Posterior cingulate gyrus (tissue), 11 donors: ENCODE measurements around the gene YIPF4.
"Not testable (repeated sequence)": the region's sequence is repeated elsewhere in the genome, so short reads cannot be mapped to it uniquely, and the experiment has no call there.

Experiments
- DNase-seq, 10 donors: peaks; one replicate each; pipeline versions ENCODE4 v3.0.0 to v3.0.0-alpha.2; 2020 to 2021; ENCODE audit warnings: mixed read lengths in 3 of 10
- intact Hi-C: fragments of 100-400 bp; cut with DNase I; formaldehyde crosslinking; loops from one replicate; pipeline ENCODE4 v1.15.1; 2023

The YIPF4 gene

DNA sequence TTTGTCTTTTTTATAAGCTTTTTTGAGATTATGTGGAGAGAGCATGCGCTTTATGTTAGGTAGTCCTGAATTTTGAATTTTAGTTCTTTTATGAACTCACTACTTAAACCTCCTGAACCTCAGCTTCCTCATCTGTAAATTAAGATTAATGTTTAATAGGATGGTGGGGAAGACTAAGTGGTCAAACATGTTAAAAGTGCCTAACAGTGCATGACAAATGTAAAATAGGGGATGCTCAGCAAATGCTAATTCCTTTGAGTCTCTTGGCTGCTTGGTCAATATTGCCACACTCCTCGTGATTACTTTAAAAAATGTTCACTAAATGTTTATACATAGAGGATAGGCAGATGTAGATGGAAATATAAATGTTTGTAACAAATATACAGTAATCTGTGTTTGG is 85.9 kb downstream of the YIPF4 start:
- intact Hi-C loops: no loop called here
- DNase-seq: no peak

GRCh38 chr2:32364290-32364689 is 86.6 kb downstream of the YIPF4 start:
- DNase-seq, intact Hi-C loops: not testable (repeated sequence)

GRCh38 chr2:32365679-32366078 is 88.0 kb downstream of the YIPF4 start:
- intact Hi-C loops, DNase-seq: not testable (repeated sequence)
